CD8-positive, alpha-beta memory T cell (primary cell): ENCODE results near the gene ZCCHC24. TPM values are rescaled to one million over a fixed set of nuclear protein-coding genes. Genes with fewer than 3 reads are reported as not detected.

Experiments
- CTCF ChIA-PET: fragments of 350-600 bp; sonication (Branson Sonifier 250); formaldehyde crosslinking; loops from one replicate; lab custom pipeline; 2021; ENCODE audit warnings: antibody characterized with exemption; lab: Charles Lee
- POLR2A ChIA-PET: fragments of 350-600 bp; sonication (Branson Sonifier 250); formaldehyde crosslinking; loops from one replicate; lab custom pipeline; 2021; ENCODE audit warnings: antibody characterized with exemption; lab: Charles Lee
- DNase-seq, 5 donors: peaks; one replicate each; pipeline versions ENCODE4 v3.0.0 to v3.0.0-alpha.2; 2020 to 2022; ENCODE audit warnings: mixed read lengths in 1 of 5
- H3K27ac ChIP-seq: one replicate; pipeline ENCODE4 v1.7.0; 2013; ENCODE audit warnings: low read depth, mild to moderate bottlenecking, low read length, moderate library complexity
- H3K27me3 ChIP-seq: 2 replicates; pipeline ENCODE4 v1.7.0; 2013; ENCODE audit warnings: low read length, mild to moderate bottlenecking; ENCODE audit not compliant: insufficient read depth, poor library complexity, severe bottlenecking
- H3K36me3 ChIP-seq: 2 replicates; pipeline ENCODE4 v1.7.0; 2013; ENCODE audit warnings: mild to moderate bottlenecking, low read length, moderate library complexity; ENCODE audit not compliant: insufficient read depth
- H3K4me1 ChIP-seq: 2 replicates; pipeline ENCODE4 v1.7.0; 2013; ENCODE audit warnings: mild to moderate bottlenecking, low read length, moderate library complexity; ENCODE audit not compliant: insufficient read depth
- H3K4me3 ChIP-seq: 2 replicates; pipeline ENCODE4 v1.7.0; 2013; ENCODE audit warnings: mild to moderate bottlenecking, low read length
- H3K9me3 ChIP-seq: 2 replicates; pipeline ENCODE4 v1.7.0; 2013; ENCODE audit warnings: mild to moderate bottlenecking, low read length
- H3K27ac Mint-ChIP-seq, 8 donors: one replicate each; pipeline ENCODE4 v1.8.0; 2020 to 2021; ENCODE audit warnings: mixed read lengths in 8 of 8, mild to moderate bottlenecking in 6 of 8, inconsistent platforms in 3 of 8, moderate library complexity in 3 of 8
- H3K27me3 Mint-ChIP-seq, 2 donors: one replicate each; pipeline ENCODE4 v1.8.0; 2020 to 2021; ENCODE audit warnings: mixed read lengths in 2 of 2, mild to moderate bottlenecking in 1 of 2, moderate library complexity in 1 of 2
- H3K36me3 Mint-ChIP-seq, 3 donors: one replicate each; pipeline ENCODE4 v1.8.0; 2020 to 2021; ENCODE audit warnings: mixed read lengths in 3 of 3, inconsistent platforms in 1 of 3, mild to moderate bottlenecking in 1 of 3
- H3K4me1 Mint-ChIP-seq, 3 donors: one replicate each; pipeline ENCODE4 v1.8.0; 2020 to 2021; ENCODE audit warnings: mixed read lengths in 3 of 3, inconsistent platforms in 1 of 3, mild to moderate bottlenecking in 1 of 3
- H3K4me3 Mint-ChIP-seq, 7 donors: one replicate each; pipeline ENCODE4 v1.8.0; 2020 to 2021; ENCODE audit warnings: mixed read lengths in 7 of 7, mild to moderate bottlenecking in 6 of 7, moderate library complexity in 4 of 7, inconsistent platforms in 2 of 7
- H3K9me3 Mint-ChIP-seq, 5 donors: one replicate each; pipeline ENCODE4 v1.8.0; 2020 to 2022; ENCODE audit warnings: mixed read lengths in 5 of 5, mild to moderate bottlenecking in 3 of 5, moderate library complexity in 2 of 5, inconsistent platforms in 1 of 5
- polyA plus RNA-seq: library from polyadenylated mRNA; unstranded; fragments of 300-500 nt; fragmentation: Illumina TruSeq; gene quantifications from one replicate; pipeline ENCODE4 v1.2.3, GENCODE V29; 2021
- total RNA-seq, 2 experiments: library from RNA; stranded (reverse); gene quantifications; one replicate each; pipeline ENCODE4 v1.2.3, GENCODE V29; 2021

The ZCCHC24 gene
- total and polyA plus RNA-seq, 3 experiments from 2014 or later = 0.83 to 1.4 (median 1.00) TPM

DNA sequence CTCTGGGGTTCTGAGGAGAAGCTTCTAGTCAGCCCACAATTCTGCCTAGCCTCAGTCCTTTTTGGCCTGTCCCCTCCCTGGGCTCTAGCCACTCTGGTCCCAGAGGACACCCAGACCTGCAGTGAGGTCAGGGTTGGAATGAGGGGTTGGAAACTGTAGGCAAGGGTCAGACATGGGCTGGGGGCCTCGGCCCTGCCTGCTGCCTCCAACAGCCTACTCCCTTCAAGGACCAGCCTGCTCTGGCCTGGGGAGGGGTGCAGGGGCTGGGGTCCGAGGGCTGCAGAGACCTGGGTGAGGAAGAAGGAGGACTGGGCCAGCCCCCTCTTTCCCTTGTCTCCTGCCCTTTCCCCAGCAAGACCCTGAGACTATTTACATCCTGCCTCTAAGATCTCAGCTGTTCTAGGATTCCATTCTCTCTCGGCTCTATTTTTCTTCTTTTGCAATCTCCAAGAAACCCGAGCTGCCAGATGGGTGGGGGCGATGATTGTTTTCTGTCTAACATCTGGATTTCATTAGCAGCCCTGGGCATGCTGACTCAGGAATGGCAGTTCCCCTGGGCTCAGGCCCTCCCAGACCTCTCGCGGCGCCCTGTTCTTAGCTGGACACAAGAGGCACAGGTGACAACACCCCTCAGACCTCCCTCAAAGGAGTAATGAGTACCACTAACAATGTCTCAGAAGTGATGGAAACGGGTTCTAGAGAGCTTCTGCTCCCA is 23.1 kb downstream of the ZCCHC24 start:
- peak in 1 of 5 donors; percentile 23 for DNase-seq
- Mint-ChIP-seq H3K27ac (no peak overlapping the region), H3K4me3 (no peak overlapping the region), H3K9me3 (no peaks in the 10 kb centered on the region), H3K36me3 (peaks cover 0 to 13% (median 4%) of the 10 kb centered on the region in 3 donors), H3K27me3 (peaks cover 0 to 5% of the 10 kb centered on the region in 2 donors), H3K4me1 (peaks cover 0 to 2% (median 0%) of the 10 kb centered on the region in 3 donors)
- CTCF ChIA-PET = no interaction called here
- H3K4me3 ChIP-seq = no peak overlapping the region
- H3K27me3 ChIP-seq = no peaks in the 10 kb centered on the region
- no peak overlapping the region for H3K27ac ChIP-seq
- POLR2A ChIA-PET = no interaction called here
- H3K4me1 ChIP-seq = no peaks in the 10 kb centered on the region
- no peaks in the 10 kb centered on the region for H3K9me3 ChIP-seq
- H3K36me3 ChIP-seq = no peaks in the 10 kb centered on the region

DNA sequence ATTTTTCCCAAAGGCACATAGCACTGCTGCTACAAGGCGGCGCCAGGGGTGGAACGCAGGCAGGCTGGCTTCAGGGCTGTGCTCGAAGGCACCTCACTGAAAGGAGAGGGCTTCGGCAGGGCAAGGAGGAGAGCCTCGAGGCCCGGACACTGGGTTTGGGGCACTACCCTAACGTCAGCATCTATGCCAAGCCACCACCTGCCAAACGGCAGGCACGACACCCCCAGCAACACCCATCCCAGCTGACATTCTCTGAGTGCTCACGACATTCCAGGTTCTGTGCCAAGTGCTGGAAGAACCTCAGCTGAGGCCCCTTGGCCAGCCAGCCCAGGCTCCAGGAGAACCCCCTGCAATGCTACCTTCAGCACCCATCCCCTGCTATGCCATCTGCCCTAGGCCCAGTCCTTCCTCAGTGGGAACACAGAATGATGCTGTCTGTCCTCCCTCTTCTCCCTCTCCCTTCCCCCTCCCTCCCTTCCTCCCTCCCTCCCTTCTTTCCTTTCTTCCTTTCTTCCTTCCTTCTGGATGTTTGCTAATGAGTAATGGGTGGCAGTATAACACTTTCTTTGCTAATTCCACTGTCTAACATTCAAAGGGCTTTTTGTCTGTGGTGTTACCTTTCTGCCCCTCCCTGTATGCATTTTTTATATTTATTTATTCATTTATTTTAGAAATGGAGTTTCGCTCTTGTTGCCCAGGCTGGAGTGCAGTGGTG is 24.3 kb downstream of the ZCCHC24 start:
- peaks cover 0 to 6% (median 2%) of the 10 kb centered on the region in 3 donors for H3K36me3 Mint-ChIP-seq
- H3K36me3 ChIP-seq = no peaks in the 10 kb centered on the region
- no peak overlapping the region for H3K27ac ChIP-seq
- H3K27me3 Mint-ChIP-seq = peaks cover 0 to 3% of the 10 kb centered on the region in 2 donors
- no peaks in the 10 kb centered on the region for H3K9me3 ChIP-seq
- H3K27ac Mint-ChIP-seq = no peak overlapping the region
- no peaks in the 10 kb centered on the region for H3K4me1 ChIP-seq
- no peak overlapping the region for H3K4me3 ChIP-seq
- ChIA-PET CTCF (no interaction called here), POLR2A (no interaction called here)
- H3K27me3 ChIP-seq = no peaks in the 10 kb centered on the region
- DNase-seq = peak in 1 of 5 donors; percentile 8
- no peak overlapping the region for H3K4me3 Mint-ChIP-seq
- peaks cover 0 to 2% (median 0%) of the 10 kb centered on the region in 3 donors for H3K4me1 Mint-ChIP-seq
- no peaks in the 10 kb centered on the region for H3K9me3 Mint-ChIP-seq

DNA sequence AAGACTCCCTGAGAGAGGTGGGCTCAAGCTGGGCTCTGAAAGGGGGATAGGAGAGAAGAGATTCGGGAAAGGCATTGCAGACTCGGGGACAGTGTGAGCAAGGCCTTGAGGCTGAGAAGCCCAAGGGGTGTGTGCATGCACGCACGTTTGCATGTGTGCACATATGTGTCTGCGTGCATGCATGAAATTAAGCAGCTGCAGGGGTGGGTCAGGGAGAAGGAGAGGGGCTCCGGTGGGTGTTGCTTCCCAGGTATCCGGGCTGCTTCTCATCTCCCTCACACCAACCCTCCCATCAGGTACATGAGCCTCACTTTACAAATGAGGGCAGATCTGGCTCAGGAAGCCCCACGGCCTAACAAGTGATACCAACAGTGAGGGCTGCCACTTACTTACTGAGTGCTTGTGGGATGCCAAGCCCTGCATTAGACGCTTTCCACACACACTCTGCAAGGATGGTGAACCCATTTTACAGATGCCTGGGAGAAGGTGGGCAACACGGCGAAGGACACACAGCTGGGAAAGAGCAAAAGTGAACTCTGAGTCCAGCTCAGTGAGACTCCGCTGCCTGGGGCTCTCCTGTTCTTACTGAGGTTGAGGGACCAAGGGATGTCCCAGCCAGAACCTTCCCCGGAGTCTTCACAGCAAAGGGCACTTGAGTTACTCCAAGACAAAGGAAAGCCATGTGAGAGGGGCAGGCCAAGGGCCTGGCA is 26.4 kb downstream of the ZCCHC24 start:
- Histone ChIP-seq H3K4me1 (no peaks in the 10 kb centered on the region), H3K27me3 (no peaks in the 10 kb centered on the region), H3K27ac (no peak overlapping the region), H3K4me3 (no peak overlapping the region), H3K36me3 (no peaks in the 10 kb centered on the region), H3K9me3 (no peaks in the 10 kb centered on the region)
- Mint-ChIP-seq H3K4me3 (no peak overlapping the region), H3K36me3 (peaks cover 0 to 6% (median 0%) of the 10 kb centered on the region in 3 donors), H3K4me1 (peaks cover 0 to 2% (median 0%) of the 10 kb centered on the region in 3 donors), H3K27ac (peak overlapping the region in 2 of 8 donors; percentile 44 to 69), H3K27me3 (peaks cover 0 to 2% of the 10 kb centered on the region in 2 donors), H3K9me3 (no peaks in the 10 kb centered on the region)
- CTCF ChIA-PET = interaction anchor here (1.3 kb wide), 1 partner anchor 49 kb away, joined by 3 read pairs; no protein-coding TSS in a partner anchor
- DNase-seq = no peak
- POLR2A ChIA-PET = no interaction called here

DNA sequence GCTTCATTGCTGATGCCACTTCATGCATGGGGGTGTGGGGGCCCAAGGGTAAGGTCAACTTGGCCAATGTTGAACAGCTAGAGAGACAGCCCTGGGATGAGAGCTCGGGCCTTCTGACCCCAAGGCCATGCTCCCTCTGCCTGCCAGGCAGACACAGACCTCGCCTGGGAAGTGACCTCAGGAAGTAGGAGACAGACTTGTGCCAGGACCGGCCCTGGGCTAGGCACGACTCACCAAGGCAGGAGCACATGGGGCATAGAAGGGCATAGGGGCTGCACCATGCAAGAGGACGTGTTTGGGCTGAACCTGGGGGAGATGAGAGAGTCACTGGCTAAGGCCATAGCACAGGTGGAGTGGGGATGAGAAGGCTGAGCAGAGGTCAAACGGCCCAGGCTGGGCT is 27.1 kb downstream of the ZCCHC24 start:
- H3K4me1 Mint-ChIP-seq = peaks cover 0 to 4% (median 2%) of the 10 kb centered on the region in 3 donors
- no peak overlapping the region for H3K27ac Mint-ChIP-seq
- CTCF ChIA-PET = no interaction called here
- H3K4me3 Mint-ChIP-seq = peak overlapping the region in 1 of 7 donors; percentile 74
- H3K36me3 Mint-ChIP-seq = peaks cover 0 to 6% (median 0%) of the 10 kb centered on the region in 3 donors
- H3K9me3 ChIP-seq = no peaks in the 10 kb centered on the region
- POLR2A ChIA-PET = no interaction called here
- H3K27me3 ChIP-seq = no peaks in the 10 kb centered on the region
- no peak overlapping the region for H3K27ac ChIP-seq
- H3K4me3 ChIP-seq = no peak overlapping the region
- no peaks in the 10 kb centered on the region for H3K9me3 Mint-ChIP-seq
- H3K4me1 ChIP-seq = no peaks in the 10 kb centered on the region
- H3K36me3 ChIP-seq = no peaks in the 10 kb centered on the region
- peaks cover 0 to 2% of the 10 kb centered on the region in 2 donors for H3K27me3 Mint-ChIP-seq
- no peak for DNase-seq

DNA sequence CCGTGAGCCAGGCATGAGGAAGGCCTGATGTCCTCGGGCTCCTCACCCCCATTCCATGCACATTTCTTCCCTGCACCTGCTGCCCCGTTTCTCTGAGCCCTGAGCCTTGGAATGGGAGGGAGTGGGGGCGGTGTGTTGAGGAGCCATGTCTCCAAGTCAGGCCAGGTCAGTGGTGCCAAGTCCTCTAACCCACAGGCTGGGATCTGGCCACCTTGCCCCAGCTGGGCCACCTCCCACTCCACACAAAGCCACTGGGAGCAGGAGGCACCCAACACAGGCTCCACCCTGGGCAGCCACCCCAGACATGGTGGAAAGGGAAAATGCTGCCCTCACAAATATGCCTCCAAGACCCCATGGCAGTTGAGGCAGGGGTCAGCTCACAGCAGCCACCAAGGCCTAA is 27.7 kb downstream of the ZCCHC24 start:
- POLR2A ChIA-PET = no interaction called here

DNA sequence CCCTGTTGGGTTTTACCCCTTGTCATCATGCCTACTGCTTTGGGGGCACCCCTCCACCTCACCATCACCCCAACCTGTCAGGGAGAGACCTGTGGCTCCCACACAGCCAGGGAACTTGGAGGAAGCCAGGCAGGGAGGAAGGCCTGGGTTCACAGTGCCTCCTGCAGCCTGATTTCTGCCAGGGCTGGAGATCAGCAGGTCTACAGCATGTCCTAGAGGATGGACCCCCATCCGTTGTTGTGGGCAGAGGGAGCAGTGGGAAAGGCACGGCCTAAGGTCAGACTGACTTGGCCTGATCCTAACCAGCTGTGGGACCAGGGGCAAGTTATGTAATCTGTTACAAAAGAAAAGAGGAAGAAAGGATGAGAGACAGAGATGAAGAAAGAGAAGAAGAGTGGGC is 28.2 kb downstream of the ZCCHC24 start:
- Histone ChIP-seq H3K4me1 (no peaks in the 10 kb centered on the region), H3K9me3 (no peaks in the 10 kb centered on the region), H3K27me3 (no peaks in the 10 kb centered on the region), H3K36me3 (no peaks in the 10 kb centered on the region), H3K4me3 (no peak overlapping the region), H3K27ac (no peak overlapping the region)
- no peaks in the 10 kb centered on the region for H3K27me3 Mint-ChIP-seq
- DNase-seq = no peak
- H3K4me1 Mint-ChIP-seq = peaks cover 0 to 8% (median 3%) of the 10 kb centered on the region in 3 donors
- H3K36me3 Mint-ChIP-seq = peaks cover 0 to 6% (median 0%) of the 10 kb centered on the region in 3 donors
- POLR2A ChIA-PET = no interaction called here
- CTCF ChIA-PET = no interaction called here
- H3K27ac Mint-ChIP-seq = peak overlapping the region in 2 of 8 donors; percentile 23 to 80
- no peaks in the 10 kb centered on the region for H3K9me3 Mint-ChIP-seq
- no peak overlapping the region for H3K4me3 Mint-ChIP-seq

More for the DNA sequence above, 27.7 kb downstream of the ZCCHC24 start:
- Mint-ChIP-seq H3K27me3 (peaks cover 0 to 2% of the 10 kb centered on the region in 2 donors), H3K4me1 (peaks cover 0 to 8% (median 3%) of the 10 kb centered on the region in 3 donors), H3K4me3 (no peak overlapping the region), H3K9me3 (no peaks in the 10 kb centered on the region), H3K36me3 (peaks cover 0 to 6% (median 0%) of the 10 kb centered on the region in 3 donors), H3K27ac (no peak overlapping the region)
- no peak for DNase-seq
- Histone ChIP-seq H3K27me3 (no peaks in the 10 kb centered on the region), H3K9me3 (no peaks in the 10 kb centered on the region), H3K4me3 (no peak overlapping the region), H3K27ac (no peak overlapping the region), H3K4me1 (no peaks in the 10 kb centered on the region), H3K36me3 (no peaks in the 10 kb centered on the region)
- CTCF ChIA-PET = no interaction called here

DNA sequence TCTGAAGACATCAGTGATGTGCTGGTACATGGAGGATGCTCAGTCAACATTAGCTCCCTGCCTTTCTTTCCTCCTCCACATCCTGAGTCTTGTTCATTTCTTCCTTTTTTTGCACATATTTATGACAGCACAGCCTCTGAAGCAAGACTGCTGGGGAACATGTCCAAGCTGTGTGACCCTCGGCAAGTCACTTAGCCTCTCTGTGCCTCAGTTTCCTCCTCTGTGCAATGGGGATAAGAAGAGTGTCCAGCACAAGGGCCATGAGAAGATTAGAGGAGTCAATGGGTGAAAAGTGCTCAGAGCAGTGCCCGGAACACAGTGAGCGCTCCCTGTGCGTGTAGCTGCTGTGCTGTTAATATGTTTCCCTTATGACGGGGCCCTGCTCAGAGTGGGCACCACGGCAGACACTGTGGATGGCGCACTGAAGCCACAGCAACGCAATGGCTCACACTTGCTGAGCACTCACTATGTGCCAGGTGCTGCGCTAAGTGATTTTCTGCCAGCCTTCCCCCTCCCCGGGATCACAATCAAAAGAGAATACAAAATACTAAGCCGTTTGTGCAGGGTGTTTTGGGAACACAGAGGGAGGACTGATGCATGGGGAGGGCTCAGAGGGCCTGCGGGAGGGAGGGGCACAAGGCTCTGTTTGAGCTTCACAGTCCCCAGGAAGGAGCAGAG is 28.7 kb downstream of the ZCCHC24 start:
- H3K4me3 Mint-ChIP-seq = no peak overlapping the region
- H3K27me3 Mint-ChIP-seq = no peaks in the 10 kb centered on the region
- H3K9me3 Mint-ChIP-seq = no peaks in the 10 kb centered on the region
- peaks cover 0 to 8% (median 3%) of the 10 kb centered on the region in 3 donors for H3K4me1 Mint-ChIP-seq
- no peaks in the 10 kb centered on the region for H3K27me3 ChIP-seq
- H3K27ac ChIP-seq = no peak overlapping the region
- no peak overlapping the region for H3K4me3 ChIP-seq
- H3K9me3 ChIP-seq = no peaks in the 10 kb centered on the region
- CTCF ChIA-PET = no interaction called here
- H3K4me1 ChIP-seq = no peaks in the 10 kb centered on the region
- peaks cover 0 to 6% (median 0%) of the 10 kb centered on the region in 3 donors for H3K36me3 Mint-ChIP-seq
- DNase-seq = no peak
- H3K36me3 ChIP-seq = no peaks in the 10 kb centered on the region
- POLR2A ChIA-PET = no interaction called here
- H3K27ac Mint-ChIP-seq = peak overlapping the region in 2 of 8 donors; percentile 11 to 47
